Activated T-helper 17 cell treated with anti-CD3 and anti-CD28 coated beads, Interleukin-2, amount 50 U/mL, for 72 hours (primary cell): ENCODE data around the gene ABCC8. TPM values are rescaled to one million over a fixed set of nuclear protein-coding genes. Genes with fewer than 3 reads are reported as not detected.

Experiments
- ATAC-seq: fragments of 150-1000 bp; cut with Tn5 transposase; replicated peaks from 2 replicates; pipeline ENCODE4 v1.10.0; 2021; ENCODE audit warnings: mild to moderate bottlenecking, moderate library complexity
- H3K27ac Mint-ChIP-seq: one replicate; pipeline ENCODE4 v1.8.0; 2022; ENCODE audit warnings: mixed read lengths
- H3K27me3 Mint-ChIP-seq: one replicate; pipeline ENCODE4 v1.8.0; 2022; ENCODE audit warnings: mixed read lengths
- H3K36me3 Mint-ChIP-seq: one replicate; pipeline ENCODE4 v1.8.0; 2022; ENCODE audit warnings: low read depth, mild to moderate bottlenecking, mixed read lengths
- H3K4me1 Mint-ChIP-seq: one replicate; pipeline ENCODE4 v1.8.0; 2022; ENCODE audit warnings: mixed read lengths
- H3K4me3 Mint-ChIP-seq: one replicate; pipeline ENCODE4 v1.8.0; 2022; ENCODE audit warnings: mild to moderate bottlenecking, mixed read lengths
- H3K9me3 Mint-ChIP-seq: one replicate; pipeline ENCODE4 v1.8.0; 2022; ENCODE audit warnings: mixed read lengths
- total RNA-seq, 2 donors: library from RNA; stranded (reverse); gene quantifications; one replicate each; pipeline ENCODE4 v1.2.3, GENCODE V29; 2022

Gene ABCC8
- total RNA-seq, 2 donors from 2014 or later = not detected

DNA sequence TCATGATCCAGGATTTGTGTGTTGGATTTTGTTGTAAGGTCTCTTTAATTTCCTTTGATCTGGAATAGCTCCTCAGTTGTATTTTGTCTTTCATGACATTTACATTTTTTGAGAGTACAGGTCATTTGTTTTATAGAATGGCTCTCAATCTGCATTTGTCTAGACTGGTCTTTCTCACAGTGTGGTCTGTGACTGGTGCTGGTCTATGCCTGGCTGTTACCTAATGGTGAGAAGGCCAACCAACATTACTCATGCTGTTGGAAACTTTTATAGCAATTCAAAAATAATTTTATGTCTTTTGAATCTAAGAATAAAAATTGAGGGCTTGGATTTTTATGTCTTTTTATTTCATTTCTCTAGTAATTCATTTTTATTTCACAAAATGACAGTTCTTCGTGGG is 129.0 kb downstream of the ABCC8 start:
- H3K4me3 Mint-ChIP-seq = no peak overlapping the region
- peaks cover 13% of the 10 kb centered on the region for H3K4me1 Mint-ChIP-seq
- H3K27me3 Mint-ChIP-seq = no peaks in the 10 kb centered on the region
- H3K9me3 Mint-ChIP-seq = no peaks in the 10 kb centered on the region
- no peak for ATAC-seq
- no peak overlapping the region for H3K27ac Mint-ChIP-seq
- H3K36me3 Mint-ChIP-seq = no peaks in the 10 kb centered on the region

DNA sequence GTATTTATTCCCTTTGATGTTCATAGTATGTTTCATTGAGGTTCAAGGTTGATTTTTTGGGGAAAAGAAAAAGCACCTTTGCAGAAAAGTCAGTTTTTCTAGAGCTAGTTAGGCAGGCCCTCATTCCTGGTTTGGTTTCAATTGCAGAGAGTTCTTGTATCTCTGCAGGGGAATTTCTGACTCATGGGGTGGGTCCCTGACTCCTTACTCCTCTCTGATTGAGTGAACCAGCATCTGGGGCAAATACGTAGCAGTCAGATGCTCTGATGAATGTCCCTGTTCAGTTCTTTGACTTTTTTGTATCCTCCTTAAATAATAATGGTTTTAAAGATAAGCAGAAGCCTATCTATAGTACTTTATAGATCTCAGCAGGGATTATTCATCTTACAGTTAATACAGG is 132.7 kb downstream of the ABCC8 start:
- no peaks in the 10 kb centered on the region for H3K9me3 Mint-ChIP-seq
- peak; percentile 90 for ATAC-seq
- no peak overlapping the region for H3K27ac Mint-ChIP-seq
- H3K36me3 Mint-ChIP-seq = no peaks in the 10 kb centered on the region
- no peaks in the 10 kb centered on the region for H3K4me1 Mint-ChIP-seq
- H3K4me3 Mint-ChIP-seq = no peak overlapping the region
- H3K27me3 Mint-ChIP-seq = no peaks in the 10 kb centered on the region

DNA sequence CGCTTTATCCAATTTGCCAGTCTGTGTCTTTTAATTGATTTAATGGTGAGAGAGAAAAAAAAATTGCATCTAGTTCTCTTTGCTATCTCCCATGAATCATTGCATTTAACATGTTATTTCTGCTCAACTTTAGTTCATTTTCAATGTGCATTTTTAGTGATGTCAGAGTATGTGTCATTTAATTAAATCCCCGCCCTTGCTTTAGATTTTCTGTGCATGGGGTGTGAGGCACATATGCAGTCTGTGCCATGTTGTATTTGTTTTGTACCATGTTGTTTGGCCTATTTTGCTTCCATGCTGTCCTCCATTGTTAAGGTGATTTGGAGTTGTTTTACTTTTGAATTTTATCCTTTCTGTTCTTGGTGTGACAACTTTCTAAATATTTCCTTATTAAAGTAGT is 133.4 kb downstream of the ABCC8 start:
- Mint-ChIP-seq H3K9me3 (no peaks in the 10 kb centered on the region), H3K27me3 (no peaks in the 10 kb centered on the region), H3K36me3 (no peaks in the 10 kb centered on the region), H3K4me1 (no peaks in the 10 kb centered on the region), H3K27ac (no peak overlapping the region), H3K4me3 (no peak overlapping the region)
- no peak for ATAC-seq

Other genes with a start within 250 kb of the ABCC8 start
- 10 to 100 TPM; 28.3 to 39.0 TPM for gene NUCB2, start 200.1 kb downstream of the ABCC8 start, total RNA-seq
- under 1 TPM; 0.73 to 0.95 TPM for gene NCR3LG1, start 125.0 kb downstream of the ABCC8 start, total RNA-seq
- under 1 TPM in 1 of 2 donors, not detected in 1; 0.32 TPM for gene KCNJ11, start 88.2 kb downstream of the ABCC8 start, total RNA-seq
- not detected for gene USH1C, start 67.6 kb upstream of the ABCC8 start, total RNA-seq
- gene OTOG, start 70.4 kb upstream of the ABCC8 start, total RNA-seq = not detected
- not detected for gene MYOD1, start 242.7 kb upstream of the ABCC8 start, total RNA-seq